B cell (primary cell): ENCODE data around the gene GOLPH3. TPM values are rescaled to one million over a fixed set of nuclear protein-coding genes. Genes with fewer than 3 reads are reported as not detected.

ENCODE experiments used
- ATAC-seq: fragments of 200-7000 bp; cut with Tn5 transposase; one replicate; pipeline ENCODE4 v1.10.0; 2021; ENCODE audit warnings: low read depth, mild to moderate bottlenecking, moderate number of reproducible peaks, moderate library complexity
- CTCF ChIA-PET: fragments of 350-600 bp; sonication (Branson Sonifier 250); formaldehyde crosslinking; loops from one replicate; lab custom pipeline; 2021; ENCODE audit warnings: antibody characterized with exemption, inconsistent platforms; lab: Charles Lee
- POLR2A ChIA-PET: fragments of 350-600 bp; sonication (Branson Sonifier 250); formaldehyde crosslinking; loops from one replicate; lab custom pipeline; 2021; ENCODE audit warnings: antibody characterized with exemption; lab: Charles Lee
- DNase-seq: peaks from one replicate; pipeline ENCODE4 v3.0.0; 2013
- H2AFZ ChIP-seq: 2 replicates; pipeline ENCODE4 v1.6.1; 2012; ENCODE audit warnings: mild to moderate bottlenecking, low read depth, low read length; ENCODE audit not compliant: insufficient read depth, poor library complexity, severe bottlenecking
- H3K27ac ChIP-seq, 2 donors: 1 replicate in 1 of 2; 2 replicates in 1 of 2; pipeline ENCODE4 v1.5.1; 2012 to 2013; ENCODE audit warnings: low read length in 2 of 2, mild to moderate bottlenecking in 2 of 2, moderate library complexity in 1 of 2
- H3K27me3 ChIP-seq, 4 experiments: fragments of 200-600 bp in 1 of 4; sonication (generic) in 1 of 4; replicated peaks in 1 of 4; 1 replicate in 2 of 4; 2 replicates in 2 of 4; pipeline versions ENCODE4 v1.6.1 to v1.7.0; 2013 to 2016; ENCODE audit warnings: low read length in 3 of 4, mild to moderate bottlenecking in 2 of 4, mixed read lengths in 1 of 4, moderate library complexity in 1 of 4; ENCODE audit not compliant: insufficient read depth in 4 of 4, control insufficient read depth in 3 of 4; ENCODE audit errors: control extremely low read depth in 1 of 4
- H3K36me3 ChIP-seq, 2 experiments: replicated peaks in 1 of 2; 1 replicate in 1 of 2; 2 replicates in 1 of 2; pipeline versions ENCODE4 v1.6.1 to v1.7.1; 2013; ENCODE audit warnings: low read length in 1 of 2; ENCODE audit not compliant: insufficient read depth in 2 of 2, control insufficient read depth in 1 of 2; ENCODE audit errors: control extremely low read depth in 1 of 2, extremely low read depth in 1 of 2
- H3K4me1 ChIP-seq, 2 donors: fragments of 200-600 bp in 1 of 2; sonication (generic) in 1 of 2; 1 replicate in 1 of 2; 2 replicates in 1 of 2; pipeline versions ENCODE4 v1.5.1 to v1.6.1; 2013 to 2017; ENCODE audit warnings: low read length in 2 of 2; ENCODE audit not compliant: control insufficient read depth in 2 of 2, insufficient read depth in 2 of 2
- H3K4me2 ChIP-seq: replicated peaks from 2 replicates; pipeline ENCODE3; 2012; ENCODE audit warnings: mild to moderate bottlenecking, low read depth, low read length; ENCODE audit not compliant: poor library complexity, severe bottlenecking
- H3K4me3 ChIP-seq, 5 experiments: fragments of 200-600 bp in 1 of 5; sonication (generic) in 1 of 5; 1 replicate in 3 of 5; 2 replicates in 2 of 5; pipeline versions ENCODE4 v1.5.1 to v1.7.0; 2011 to 2016; ENCODE audit warnings: low read length in 4 of 5, mild to moderate bottlenecking in 4 of 5, low read depth in 2 of 5, control low read depth in 1 of 5, moderate library complexity in 1 of 5; ENCODE audit not compliant: insufficient read depth in 1 of 5; ENCODE audit errors: control extremely low read depth in 1 of 5, extremely low read depth in 1 of 5
- H3K79me2 ChIP-seq: fragments of 200-600 bp; sonication (generic); one replicate; pipeline ENCODE4 v1.6.0; 2016; ENCODE audit warnings: low read length; ENCODE audit not compliant: control insufficient read depth, insufficient read depth
- H3K9ac ChIP-seq: fragments of 200-600 bp; sonication (generic); 2 replicates; pipeline ENCODE4 v1.6.1; 2017; ENCODE audit warnings: mild to moderate bottlenecking, low read length, moderate library complexity
- H3K9me3 ChIP-seq, 3 donors: one replicate each; pipeline versions ENCODE4 v1.6.1 to v1.7.1; 2013; ENCODE audit warnings: low read length in 2 of 3; ENCODE audit not compliant: control insufficient read depth in 2 of 3, insufficient read depth in 1 of 3; ENCODE audit errors: control extremely low read depth in 1 of 3
- H4K20me1 ChIP-seq: 2 replicates; pipeline ENCODE4 v1.6.0; 2012; ENCODE audit warnings: mild to moderate bottlenecking, low read length; ENCODE audit not compliant: insufficient read depth, control insufficient read depth, poor library complexity, severe bottlenecking
- H3K27ac Mint-ChIP-seq: one replicate; pipeline ENCODE4 v1.8.0; 2021; ENCODE audit warnings: mixed read lengths
- H3K27me3 Mint-ChIP-seq: one replicate; pipeline ENCODE4 v1.8.0; 2021; ENCODE audit warnings: mixed read lengths
- H3K4me1 Mint-ChIP-seq: one replicate; pipeline ENCODE4 v1.8.0; 2021; ENCODE audit warnings: mixed read lengths
- H3K4me3 Mint-ChIP-seq: one replicate; pipeline ENCODE4 v1.8.0; 2021; ENCODE audit warnings: mixed read lengths
- H3K9me3 Mint-ChIP-seq: one replicate; pipeline ENCODE4 v1.8.0; 2022; ENCODE audit warnings: mixed read lengths; ENCODE audit not compliant: insufficient read depth
- EZH2 ChIP-seq: IDR thresholded peaks from 2 replicates; pipeline ENCODE4 v1.6.1; 2012; ENCODE audit warnings: borderline replicate concordance, low read depth, mild to moderate bottlenecking, moderate library complexity, low read length; ENCODE audit not compliant: insufficient read depth, poor library complexity, severe bottlenecking
- WGBS: methylation state at CpG from one replicate; pipeline ENCODE4 v1.1.5; 2013; ENCODE audit warnings: missing lambda C conversion rate; ENCODE audit not compliant: insufficient coverage; 5-methylcytosine and 5-hydroxymethylcytosine counted together
- intact Hi-C: fragments of 100-400 bp; cut with micrococcal nuclease; formaldehyde crosslinking; loops from one replicate; pipeline ENCODE4 v1.10.0; 2022
- polyA plus RNA-seq: library from polyadenylated mRNA; depleted of rRNA; stranded (reverse); fragments of >200 nt; gene quantifications from 2 replicates; pipeline ENCODE4 v1.2.3, GENCODE V29; 2012
- total RNA-seq, 2 donors: library from RNA; stranded (reverse); fragments of 120-200 nt in 1 of 2; gene quantifications; 1 replicate in 1 of 2; 2 replicates in 1 of 2; pipeline versions ENCODE4 v1.2.3 to v1.2.4, GENCODE V29; 2013 to 2022
- TF ChIP-seq, protein P1 (sequence below): fragments of 200-600 bp; IDR thresholded peaks from one replicate; pipeline ENCODE4 v1.8.0; 2022; ENCODE audit warnings: antibody characterized with exemption, mild to moderate bottlenecking

Gene GOLPH3
- total and polyA plus RNA-seq, 2 donors (not counting 1 experiment from before 2014, with no cell fraction given): 16.2 to 62.6 TPM

DNA sequence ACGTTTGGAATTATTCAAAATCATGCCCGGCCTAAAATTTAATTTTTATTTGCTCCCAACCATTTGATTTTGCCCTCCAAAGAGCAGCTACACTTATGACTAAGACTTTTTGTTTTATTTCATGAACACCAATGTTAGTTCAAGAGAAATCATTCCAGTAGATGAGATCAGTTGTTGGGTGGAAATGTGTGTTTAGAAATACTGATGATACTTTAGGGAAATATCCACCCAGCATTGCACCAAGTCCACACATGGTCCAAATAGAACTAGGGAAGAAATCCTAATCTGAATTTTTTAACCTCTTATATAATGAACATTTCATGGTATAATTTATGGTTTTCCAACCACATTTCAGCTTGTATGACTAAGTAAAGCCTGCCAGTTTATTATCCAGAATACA, 28.3 kb upstream of the GOLPH3 start:
- no peaks in the 10 kb centered on the region for H3K27me3 ChIP-seq
- POLR2A ChIA-PET: no interaction called here
- H3K9ac ChIP-seq: no peak overlapping the region
- intact Hi-C loops: no loop called here
- no peaks in the 10 kb centered on the region for H3K36me3 ChIP-seq
- no peak for TF ChIP-seq EZH2
- TF ChIP-seq, protein P1, sequence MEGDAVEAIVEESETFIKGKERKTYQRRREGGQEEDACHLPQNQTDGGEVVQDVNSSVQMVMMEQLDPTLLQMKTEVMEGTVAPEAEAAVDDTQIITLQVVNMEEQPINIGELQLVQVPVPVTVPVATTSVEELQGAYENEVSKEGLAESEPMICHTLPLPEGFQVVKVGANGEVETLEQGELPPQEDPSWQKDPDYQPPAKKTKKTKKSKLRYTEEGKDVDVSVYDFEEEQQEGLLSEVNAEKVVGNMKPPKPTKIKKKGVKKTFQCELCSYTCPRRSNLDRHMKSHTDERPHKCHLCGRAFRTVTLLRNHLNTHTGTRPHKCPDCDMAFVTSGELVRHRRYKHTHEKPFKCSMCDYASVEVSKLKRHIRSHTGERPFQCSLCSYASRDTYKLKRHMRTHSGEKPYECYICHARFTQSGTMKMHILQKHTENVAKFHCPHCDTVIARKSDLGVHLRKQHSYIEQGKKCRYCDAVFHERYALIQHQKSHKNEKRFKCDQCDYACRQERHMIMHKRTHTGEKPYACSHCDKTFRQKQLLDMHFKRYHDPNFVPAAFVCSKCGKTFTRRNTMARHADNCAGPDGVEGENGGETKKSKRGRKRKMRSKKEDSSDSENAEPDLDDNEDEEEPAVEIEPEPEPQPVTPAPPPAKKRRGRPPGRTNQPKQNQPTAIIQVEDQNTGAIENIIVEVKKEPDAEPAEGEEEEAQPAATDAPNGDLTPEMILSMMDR: no peak
- H3K27ac Mint-ChIP-seq: no peak overlapping the region
- H3K9me3 ChIP-seq: no peaks in the 10 kb centered on the region
- no peaks in the 10 kb centered on the region for H3K4me1 ChIP-seq
- no peaks in the 10 kb centered on the region for H3K27me3 Mint-ChIP-seq
- no peak overlapping the region for H3K27ac ChIP-seq
- H4K20me1 ChIP-seq: no peaks in the 10 kb centered on the region
- no peak overlapping the region for H2AFZ ChIP-seq
- no CpG with 5 or more reads among the region's 2 CpGs for WGBS
- H3K4me2 ChIP-seq: no peak overlapping the region
- peaks cover 6% of the 10 kb centered on the region for H3K4me1 Mint-ChIP-seq
- ATAC-seq (no peak), DNase-seq (no peak)
- CTCF ChIA-PET: no interaction called here
- no peak overlapping the region for H3K4me3 ChIP-seq
- no peaks in the 10 kb centered on the region for H3K79me2 ChIP-seq
- no peak overlapping the region for H3K4me3 Mint-ChIP-seq
- no peaks in the 10 kb centered on the region for H3K9me3 Mint-ChIP-seq

DNA sequence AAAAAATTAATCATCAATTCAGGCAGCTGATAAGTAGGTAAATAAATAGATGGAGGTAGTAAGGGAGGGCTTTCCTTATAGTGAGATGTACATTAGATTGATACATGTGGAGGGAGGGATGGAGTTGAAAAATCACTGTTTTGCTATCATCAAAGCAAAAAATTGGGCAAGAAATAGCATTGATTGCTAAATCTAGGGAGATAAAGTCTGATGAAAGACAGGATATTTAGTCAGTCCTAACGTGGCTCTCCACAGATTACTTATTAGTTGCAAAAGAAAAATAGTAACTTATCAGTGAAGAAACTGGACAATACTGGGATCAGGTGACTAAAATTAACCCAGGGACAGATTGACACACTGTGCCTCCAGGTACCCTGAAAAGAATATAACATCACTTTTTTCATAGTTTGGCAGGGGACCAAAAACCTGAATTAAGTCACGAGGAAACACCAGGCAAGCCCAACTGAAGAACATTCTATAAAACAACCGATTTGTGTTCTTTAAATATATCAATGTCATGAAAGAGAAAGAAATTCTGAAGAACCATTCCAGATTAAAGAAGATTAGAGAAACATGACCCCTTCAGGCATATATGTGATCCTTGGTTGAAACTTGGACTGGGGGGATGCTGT, 27.1 kb upstream of the GOLPH3 start:
- Histone ChIP-seq H2AFZ (no peak overlapping the region), H3K79me2 (no peaks in the 10 kb centered on the region), H3K36me3 (no peaks in the 10 kb centered on the region), H3K4me1 (no peaks in the 10 kb centered on the region), H4K20me1 (no peaks in the 10 kb centered on the region), H3K4me3 (no peak overlapping the region), H3K9me3 (no peaks in the 10 kb centered on the region), H3K27me3 (no peaks in the 10 kb centered on the region), H3K4me2 (no peak overlapping the region), H3K27ac (no peak overlapping the region), H3K9ac (no peak overlapping the region)
- Mint-ChIP-seq H3K4me3 (no peak overlapping the region), H3K27me3 (no peaks in the 10 kb centered on the region), H3K4me1 (no peaks in the 10 kb centered on the region), H3K9me3 (no peaks in the 10 kb centered on the region), H3K27ac (no peak overlapping the region)
- CTCF ChIA-PET: no interaction called here
- DNase-seq: no peak
- ATAC-seq: no peak
- TF ChIP-seq, protein P1: no peak
- no peak for TF ChIP-seq EZH2
- POLR2A ChIA-PET: no interaction called here
- intact Hi-C loops: no loop called here
- no CpG with 5 or more reads among the region's 3 CpGs for WGBS
